Fibroblast of skin of abdomen (primary cell): Measurements from ENCODE around the gene ADORA1.
A peak's percentile ranks its signal among the peaks of the same experiment; 100 is the strongest.

Experiments
- DNase-seq: peaks from one replicate; pipeline ENCODE4 v3.0.0-alpha.2; 2013

The ADORA1 gene

DNA sequence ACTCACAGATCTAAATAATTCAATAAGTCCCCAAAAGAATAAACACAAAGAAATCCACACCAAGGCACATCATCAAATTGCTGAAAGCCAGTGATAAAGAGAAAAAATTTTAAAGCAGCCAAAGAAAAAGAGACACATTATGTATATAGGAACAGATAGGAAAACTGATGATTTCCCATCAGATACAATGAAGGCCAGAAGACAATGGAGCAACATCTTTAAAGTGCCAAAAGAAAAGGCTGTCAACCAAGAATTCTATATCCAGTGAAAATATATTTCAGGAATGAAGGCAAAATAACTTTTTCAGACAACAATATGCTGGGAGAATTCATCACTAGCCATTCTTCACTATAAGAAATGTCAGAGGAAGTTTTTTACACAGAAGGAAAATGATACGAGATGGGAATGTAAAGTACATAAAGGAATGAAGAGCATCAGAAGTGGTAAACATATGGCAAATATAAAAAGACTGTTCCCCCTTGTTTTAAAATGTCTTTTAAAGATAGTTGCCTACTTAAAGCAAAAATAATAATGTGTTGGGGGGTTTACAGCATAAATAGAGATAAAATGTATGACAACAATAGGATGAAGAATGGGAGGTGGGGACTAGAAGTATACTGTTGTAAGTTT lies 32.4 kb upstream of the ADORA1 start:
- DNase-seq: no peak

GRCh38 chr1:203096566-203096965 lies 31.0 kb upstream of the ADORA1 start:
- no peak for DNase-seq

- no peak for DNase-seq
These were observed 30.5 kb upstream of the ADORA1 start for GRCh38 chr1:203097001-203097400.

DNA sequence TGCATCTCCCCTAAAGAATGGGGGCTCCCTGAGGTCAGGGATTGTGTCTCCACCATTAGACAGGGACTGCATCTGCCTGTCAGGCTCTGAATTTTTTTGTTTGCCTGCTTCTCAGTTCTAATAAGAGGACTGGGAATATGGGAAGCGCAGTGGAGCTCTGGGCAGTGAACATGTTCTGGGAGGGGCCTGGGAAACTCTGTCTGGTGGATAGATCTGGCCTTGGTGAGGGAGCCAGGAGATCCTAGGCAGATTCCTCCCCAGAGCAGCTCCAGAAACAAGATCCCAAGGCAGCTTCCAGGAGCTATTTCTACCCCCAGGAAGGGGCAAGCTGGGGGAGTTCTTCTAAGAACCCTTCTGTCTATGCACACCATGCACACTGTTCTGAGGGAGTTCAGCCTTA lies 29.1 kb upstream of the ADORA1 start:
- no peak for DNase-seq

DNA sequence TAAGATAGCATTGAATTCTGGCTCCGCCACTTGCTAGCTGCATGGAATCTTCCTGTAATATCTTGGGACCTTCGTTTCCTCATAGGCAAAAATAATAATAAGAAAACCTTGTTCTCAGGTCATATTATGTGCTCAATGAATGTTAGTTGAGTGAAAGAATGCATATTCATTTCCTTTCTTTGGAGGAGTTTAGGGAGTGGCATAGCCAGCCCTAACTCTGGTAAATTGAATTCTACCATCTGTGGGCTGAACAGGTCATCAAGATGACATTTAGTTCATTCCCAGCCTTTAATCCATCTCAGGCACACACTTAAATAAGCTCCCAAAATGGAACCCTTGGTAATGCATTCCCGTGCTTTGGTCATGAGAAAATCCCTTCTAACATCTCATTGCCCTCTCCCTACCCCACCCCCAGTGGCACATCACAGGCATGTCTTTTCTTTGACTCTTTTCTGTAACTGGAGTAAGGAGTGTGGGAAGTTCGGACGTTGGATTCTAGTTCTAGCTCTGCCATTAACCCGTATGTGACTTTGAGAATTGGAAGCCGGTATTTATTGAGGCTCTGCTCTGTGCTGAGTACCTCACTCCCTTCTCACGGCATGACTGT lies 28.5 kb upstream of the ADORA1 start:
- DNase-seq: no peak

DNA sequence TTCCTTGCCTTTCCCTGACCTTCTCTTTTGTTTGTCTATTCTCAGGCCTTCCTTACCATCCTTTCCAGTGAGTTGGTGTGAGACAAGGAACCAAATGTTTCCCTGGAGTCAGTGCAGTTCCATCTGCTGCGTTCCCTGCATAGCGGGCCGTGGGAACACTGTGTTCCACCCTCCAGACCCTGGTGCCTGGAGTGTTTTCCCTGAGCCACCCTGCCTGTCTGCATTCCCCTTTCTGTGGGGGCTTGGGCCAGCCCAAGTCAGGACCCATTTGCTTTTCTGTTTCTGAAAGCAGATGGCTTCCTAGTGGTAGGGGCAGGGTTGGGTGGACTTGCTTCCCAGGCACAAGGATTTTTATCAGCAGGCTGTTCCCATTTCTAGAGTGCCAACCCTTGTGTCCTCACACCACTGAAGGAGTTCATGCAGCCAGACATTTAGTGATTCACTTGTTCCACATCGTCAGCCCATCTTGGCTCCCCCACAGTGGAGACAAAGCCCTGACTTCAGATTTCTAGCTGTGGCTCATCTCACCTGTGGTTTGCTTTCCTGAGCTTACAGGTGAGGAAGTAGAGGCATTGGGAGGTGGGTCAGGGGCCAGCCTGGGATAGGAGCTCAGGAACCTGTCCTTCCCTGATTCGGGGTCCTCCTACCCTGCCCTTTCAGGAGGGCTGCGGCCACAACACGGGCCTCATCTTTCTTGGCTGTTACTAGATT lies 27.6 kb upstream of the ADORA1 start:
- no peak for DNase-seq

DNA sequence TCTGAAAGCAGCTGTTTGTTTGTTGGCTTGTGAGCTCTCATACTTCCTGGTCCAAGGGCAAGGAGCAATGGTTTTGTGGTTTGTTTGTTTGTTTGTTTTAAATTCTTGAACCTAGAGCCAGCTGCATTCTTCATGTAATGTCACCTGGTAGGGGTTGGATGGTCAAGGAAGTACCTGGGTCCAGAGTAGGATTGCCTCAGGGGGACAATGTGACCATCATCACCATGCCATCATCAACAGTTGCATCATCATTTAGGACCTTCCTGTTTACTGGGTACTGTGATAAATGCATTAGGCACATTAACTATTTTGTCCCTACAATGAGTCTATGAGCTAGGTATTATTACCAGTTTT lies 27.0 kb upstream of the ADORA1 start:
- no peak for DNase-seq

GRCh38 chr1:203101813-203102634 lies 25.5 kb upstream of the ADORA1 start:
- no peak for DNase-seq

- no peak for DNase-seq
These were observed 24.3 kb upstream of the ADORA1 start for GRCh38 chr1:203103216-203103615.

GRCh38 chr1:203103829-203104495 lies 23.6 kb upstream of the ADORA1 start:
- DNase-seq: no peak

- no peak for DNase-seq
These were observed 22.6 kb upstream of the ADORA1 start for GRCh38 chr1:203104789-203105390.

- no peak for DNase-seq
These were observed 15.1 kb upstream of the ADORA1 start for GRCh38 chr1:203112475-203112874.

GRCh38 chr1:203113308-203113707 lies 14.2 kb upstream of the ADORA1 start:
- no peak for DNase-seq

DNA sequence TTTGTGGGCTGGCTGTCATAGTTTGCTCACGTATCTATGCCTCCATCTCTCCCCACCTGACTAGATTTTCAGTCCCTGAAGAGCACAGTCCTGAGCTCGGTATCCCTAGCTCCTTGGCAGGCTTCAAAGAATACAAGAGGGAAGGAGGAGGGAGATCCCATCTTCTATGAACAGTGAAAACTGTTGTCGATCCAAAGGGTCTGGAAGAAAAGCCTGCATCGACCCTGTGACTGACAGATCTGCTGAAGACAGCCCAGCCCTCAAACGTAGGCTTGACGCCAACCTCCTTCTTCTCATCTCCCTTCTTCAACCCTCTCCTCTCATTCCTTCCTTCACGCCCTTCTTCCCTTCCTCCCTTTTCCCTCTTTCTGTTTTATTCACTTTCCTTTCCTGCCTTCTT lies 13.3 kb upstream of the ADORA1 start:
- DNase-seq: no peak

- no peak for DNase-seq
These were observed 11.3 kb upstream of the ADORA1 start for GRCh38 chr1:203116091-203116820.

- peak; percentile 53 for DNase-seq
These were observed 9.6 kb upstream of the ADORA1 start for GRCh38 chr1:203117611-203118575.

DNA sequence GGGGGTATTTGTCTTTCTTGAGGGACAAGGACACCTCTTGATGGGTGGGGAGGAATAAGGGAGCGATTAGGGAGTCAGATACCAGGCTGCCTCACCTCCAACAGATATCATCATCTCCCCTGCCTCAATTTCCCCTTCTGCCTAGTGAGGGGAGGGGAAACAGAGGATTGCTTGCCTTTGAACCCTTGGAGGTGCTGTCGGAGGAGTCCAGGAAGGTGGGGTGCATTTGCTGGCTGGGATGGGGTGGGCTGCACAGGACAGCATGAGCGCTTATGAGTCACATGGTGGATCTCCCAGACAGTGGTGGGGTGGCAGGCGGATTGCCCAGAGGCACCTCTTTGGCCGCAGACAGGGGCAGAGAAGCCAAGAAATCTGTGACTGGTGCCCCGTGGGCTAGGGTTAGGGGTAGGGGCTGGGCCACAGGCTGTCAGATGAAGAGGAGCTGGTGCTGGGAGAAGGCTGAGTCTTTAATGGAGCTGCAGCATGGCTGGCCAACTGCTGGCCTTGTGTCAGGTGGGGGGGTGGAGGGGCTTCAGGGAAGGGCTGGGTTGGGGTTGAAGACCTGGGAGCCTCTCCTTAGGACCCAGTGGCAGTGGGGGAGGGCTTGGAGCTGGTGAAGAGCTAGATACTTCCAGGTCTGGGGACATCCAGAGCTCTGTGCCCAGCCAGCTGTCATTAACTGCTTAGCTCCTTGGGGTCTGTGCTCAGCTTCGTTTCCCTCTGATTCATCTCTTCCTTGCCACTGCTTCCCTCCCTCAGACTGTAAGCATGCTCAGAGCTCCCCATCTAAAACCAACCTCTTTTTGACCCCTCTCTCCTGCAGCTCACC lies 7.0 kb upstream of the ADORA1 start:
- no peak for DNase-seq

GRCh38 chr1:203121186-203122015 lies 6.1 kb upstream of the ADORA1 start:
- no peak for DNase-seq
